RCC 7860 (cell line): ENCODE results near the gene GRID1.

Experiments
- DNase-seq: peaks from one replicate; pipeline ENCODE4 v3.0.0-alpha.2; 2015; ENCODE audit warnings: low spot score
- FAIRE-seq: peaks from 2 replicates; lab custom pipeline; 2012; peaks lifted over from hg19 to GRCh38; lab: Jason Lieb, UNC

Gene GRID1

DNA sequence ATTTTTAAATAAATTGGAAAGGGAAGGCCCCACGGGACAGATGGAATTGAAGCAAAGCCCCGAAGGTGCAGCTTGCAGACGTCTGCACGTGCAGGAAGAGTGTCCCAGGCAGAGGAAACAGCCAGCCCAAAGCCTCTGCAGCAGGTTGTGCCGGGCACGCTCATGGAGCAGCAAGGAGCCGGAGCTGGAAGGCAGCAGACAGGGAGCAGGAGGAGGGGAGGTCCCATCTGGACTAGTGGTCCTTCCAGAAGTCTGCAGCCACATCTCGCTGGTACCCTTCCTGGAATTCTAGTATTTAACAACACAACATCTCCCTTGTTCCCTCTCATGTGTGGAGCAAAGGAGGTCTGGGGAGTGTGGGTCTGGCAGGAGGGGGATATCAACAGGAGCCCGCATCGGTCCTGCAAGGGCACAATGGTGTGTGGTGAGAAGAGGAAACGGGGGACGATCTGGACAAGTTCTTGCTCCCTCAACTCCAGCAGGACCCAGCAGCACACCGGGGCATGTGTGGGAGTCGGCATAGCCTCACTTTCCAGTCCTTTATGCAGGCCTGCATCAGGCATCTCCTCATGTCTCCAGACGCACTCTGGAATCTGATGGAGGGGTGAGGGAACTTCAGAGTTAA, 169.3 kb downstream of the GRID1 start:
- DNase-seq: no peak
- no peak for FAIRE-seq

DNA sequence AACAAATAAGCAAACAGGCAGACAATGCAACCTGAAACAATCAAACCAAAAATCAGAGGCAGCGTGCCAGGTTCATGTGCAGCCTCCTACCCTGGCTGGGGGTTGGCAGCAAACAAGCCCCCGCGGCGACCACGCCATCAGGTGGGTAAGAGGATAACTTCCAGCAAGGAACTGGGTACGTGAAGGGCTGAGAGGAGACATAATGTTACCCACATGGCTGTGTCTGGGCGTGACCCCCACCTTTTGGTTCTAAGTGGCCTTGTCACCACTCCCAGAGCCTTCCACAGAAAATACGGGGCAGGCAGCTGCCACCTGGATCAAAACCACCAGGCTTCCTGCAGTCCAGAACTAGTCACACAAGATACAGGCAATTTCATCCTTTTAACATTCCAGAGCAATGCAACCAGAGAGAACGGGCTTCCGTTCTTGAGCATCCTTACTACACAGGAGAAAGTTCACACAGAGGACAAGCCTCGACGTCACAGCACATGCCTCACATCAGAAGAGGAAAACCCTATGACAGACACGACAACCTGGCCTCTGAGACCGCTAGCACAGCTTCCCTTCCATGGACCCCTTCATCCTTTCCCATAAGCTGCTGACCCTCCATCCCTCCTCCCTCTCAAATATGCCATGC, 171.0 kb downstream of the GRID1 start:
- no peak for DNase-seq
- FAIRE-seq: no peak

DNA sequence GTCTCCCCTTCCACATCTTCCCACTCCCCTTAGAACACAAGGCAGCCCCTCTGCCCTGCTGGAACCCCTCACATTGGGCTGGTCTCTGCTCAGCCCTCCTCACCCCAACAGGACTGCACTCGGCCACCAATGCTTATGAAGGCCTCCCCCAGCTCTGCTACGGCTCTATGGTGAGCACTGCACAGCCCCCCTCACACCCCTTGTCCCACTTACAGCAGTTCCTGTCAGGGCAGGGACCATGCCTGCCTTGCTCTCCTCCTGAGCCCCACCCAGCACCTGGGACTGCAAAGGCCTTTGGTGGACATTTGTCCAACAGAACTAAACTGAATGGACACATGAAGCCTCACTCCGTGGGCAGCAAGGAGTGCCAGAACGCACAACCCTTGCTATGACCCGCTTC, 171.9 kb downstream of the GRID1 start:
- FAIRE-seq (no peak), DNase-seq (no peak)

DNA sequence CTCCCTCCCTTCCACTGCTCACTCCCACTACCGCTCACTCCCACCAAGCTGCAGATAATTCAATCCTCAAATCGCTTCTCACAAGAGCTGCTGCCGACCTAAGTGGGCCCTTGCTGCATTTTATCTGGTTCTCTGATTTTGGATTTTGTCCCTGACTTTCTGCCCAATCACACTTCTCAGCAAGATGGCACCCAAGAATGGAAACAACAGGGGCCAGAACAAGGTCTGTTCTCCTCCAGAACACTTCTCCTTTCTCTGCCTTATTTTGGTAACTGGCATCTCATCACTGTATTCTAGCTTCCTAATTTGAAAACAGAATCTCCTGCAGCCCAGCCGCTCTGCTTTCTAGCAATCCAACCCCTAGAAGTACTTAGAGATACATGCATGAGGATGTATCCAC, 172.8 kb downstream of the GRID1 start:
- FAIRE-seq: no peak
- no peak for DNase-seq

DNA sequence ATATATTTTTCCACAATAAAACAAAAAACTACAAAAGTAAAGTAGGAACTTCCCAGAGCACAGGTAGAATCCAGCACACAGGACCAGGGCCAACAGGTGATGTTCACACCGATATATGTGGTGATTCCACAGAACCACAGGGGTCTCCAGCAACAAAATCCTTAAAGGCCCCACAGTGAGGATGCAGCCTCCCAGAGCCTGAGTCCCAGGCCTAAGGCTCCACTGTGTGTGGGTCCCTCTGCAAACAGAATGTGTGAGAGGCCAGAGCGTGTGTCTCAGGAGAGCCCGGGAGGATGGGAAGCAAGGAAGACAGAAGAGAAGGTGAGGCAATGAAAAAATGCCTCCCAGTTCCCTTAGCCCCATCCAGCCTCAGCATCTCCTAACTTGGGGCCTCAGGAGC, 173.9 kb downstream of the GRID1 start:
- DNase-seq: no peak
- no peak for FAIRE-seq

- no peak for FAIRE-seq
- DNase-seq: no peak
Measured at GRCh38 chr10:86192147-86192546, 174.4 kb downstream of the GRID1 start.

DNA sequence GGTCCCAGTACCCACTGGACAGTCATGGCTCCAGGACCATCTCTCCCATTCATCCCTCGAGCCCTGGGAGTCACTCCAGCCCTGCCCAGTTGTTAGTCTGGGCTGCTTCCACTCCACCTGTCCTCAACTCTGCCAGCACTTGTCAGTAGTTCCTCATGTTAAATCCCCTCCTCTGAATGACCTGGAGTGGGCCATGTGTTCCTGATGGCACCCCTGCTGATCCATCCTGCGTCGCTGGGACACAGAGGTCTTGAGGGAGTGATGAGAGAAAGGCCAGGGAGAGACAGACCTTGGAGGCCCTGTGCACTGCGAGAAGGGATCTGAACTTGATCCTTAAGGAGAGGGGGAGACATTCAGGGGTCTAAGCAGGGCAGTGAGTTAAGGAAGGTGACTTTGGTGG, 174.9 kb downstream of the GRID1 start:
- no peak for DNase-seq
- no peak for FAIRE-seq

DNA sequence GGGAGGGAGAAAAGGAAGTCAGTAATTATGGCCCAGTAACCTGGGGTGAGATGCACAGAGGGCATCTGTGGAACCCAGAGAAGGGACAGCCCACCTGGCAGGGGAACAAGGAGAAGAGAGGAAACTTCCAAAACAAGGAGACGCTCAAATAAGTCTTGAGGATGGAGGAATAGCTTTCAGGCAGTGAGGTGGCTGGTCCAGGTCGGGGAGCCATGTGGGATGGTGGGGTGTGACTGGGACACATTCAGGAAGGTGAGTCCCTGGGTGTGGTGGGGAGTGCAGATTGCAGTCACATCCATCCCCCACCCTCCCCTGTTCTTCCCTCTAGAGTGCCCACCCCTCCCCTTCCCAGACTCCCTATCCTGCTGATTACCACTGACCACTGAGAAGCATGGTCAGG, 175.4 kb downstream of the GRID1 start:
- FAIRE-seq (no peak), DNase-seq (no peak)

DNA sequence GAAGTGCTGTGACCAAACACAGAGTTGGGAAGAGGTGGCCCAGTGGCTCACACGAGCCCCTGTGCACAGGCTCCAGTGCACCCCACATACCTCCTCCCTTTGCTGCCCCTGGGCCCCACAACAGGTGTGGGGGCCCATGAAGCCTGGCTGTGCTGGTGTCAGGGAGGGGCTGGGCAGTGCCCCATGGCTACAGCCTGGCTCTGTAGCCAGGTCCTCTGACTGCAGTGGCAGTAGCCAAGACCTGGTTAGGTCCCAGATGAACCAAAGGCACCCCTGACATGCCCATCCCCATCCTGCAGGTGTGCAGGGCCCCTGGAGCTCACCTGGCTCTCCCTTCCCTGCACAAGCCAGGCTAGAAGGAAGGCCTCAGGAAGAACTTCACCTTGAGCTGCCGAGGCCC, 176.3 kb downstream of the GRID1 start:
- FAIRE-seq (no peak), DNase-seq (no peak)

DNA sequence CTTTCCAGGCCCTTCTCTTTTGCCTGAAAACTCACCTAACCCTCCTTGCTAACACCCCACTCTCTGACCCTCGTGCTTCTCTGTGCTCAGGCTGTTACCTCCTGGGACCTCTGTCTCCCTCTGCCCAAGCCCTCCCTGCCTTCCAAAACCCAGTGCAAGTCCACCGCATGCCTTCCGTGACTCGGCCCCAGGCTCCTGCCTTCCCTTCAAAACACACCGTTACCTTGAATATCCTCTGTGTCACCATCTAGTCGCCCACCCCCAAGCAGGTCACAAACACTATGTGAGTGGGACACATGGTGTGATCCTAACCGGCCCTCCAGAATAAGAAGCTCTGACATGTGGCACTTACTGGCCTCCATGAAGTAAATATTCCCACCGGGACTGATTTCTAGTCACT, 176.7 kb downstream of the GRID1 start:
- FAIRE-seq (no peak), DNase-seq (no peak)

DNA sequence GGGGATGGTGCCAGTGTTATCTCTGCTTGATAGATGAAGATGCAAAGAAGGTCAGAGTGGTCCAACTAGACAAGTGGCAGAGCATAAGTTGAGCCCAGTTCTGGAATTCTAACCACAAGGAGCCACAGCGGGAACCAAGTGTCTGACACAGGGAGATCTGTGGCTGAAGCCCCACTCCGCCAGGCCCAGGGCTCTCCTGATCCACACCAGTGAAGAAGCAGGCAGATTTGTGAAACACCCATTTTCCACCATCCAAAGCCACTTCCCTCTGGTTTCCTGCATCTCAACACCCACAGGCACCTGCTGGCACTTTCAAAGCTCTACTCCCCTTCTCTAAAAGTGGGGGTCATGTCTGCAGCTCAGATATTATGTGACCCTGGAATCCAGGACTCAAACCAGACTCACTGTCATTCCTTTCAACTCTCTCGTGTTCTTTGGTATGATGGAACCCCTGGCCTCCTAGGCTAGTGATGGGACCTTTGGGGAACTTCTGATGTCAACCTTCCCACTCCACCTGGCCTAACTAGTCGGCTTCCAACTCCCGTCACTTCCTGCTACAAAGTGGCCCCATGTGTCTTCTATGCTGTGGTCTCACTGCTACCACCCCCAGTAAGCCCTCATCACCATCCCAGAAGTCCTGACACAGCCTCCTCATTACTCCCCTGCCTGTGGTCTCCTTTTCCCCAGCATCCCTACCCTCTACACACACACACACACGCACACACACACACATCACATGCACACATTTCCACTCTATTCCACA, 177.6 kb downstream of the GRID1 start:
- DNase-seq (no peak), FAIRE-seq (no peak)

DNA sequence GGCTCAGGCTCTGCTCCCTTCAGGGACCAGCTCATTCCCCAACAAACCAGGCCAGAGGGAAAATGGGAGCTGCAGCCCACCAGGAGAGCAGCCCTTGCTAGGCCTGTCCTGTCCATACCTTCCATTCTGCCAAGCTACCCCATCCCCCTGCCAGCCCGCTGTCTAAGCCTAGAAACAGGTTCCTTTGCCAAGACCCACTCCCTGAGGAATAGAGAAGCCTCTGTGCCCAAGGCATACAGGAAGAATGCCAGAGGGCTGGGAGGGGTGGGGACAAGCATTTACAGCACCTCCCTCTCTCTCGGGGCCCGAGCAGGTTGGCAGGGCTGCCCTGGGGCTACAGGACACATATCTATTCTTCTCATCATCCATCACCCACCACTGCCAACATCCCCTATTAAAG, 178.3 kb downstream of the GRID1 start:
- FAIRE-seq: no peak
- DNase-seq: no peak

GRCh38 chr10:86187499-86188239, 178.9 kb downstream of the GRID1 start:
- FAIRE-seq (no peak), DNase-seq (no peak)

- FAIRE-seq (no peak), DNase-seq (no peak)
Measured at GRCh38 chr10:86186633-86187032, 180.0 kb downstream of the GRID1 start.

GRCh38 chr10:86182595-86182994, 184.0 kb downstream of the GRID1 start:
- DNase-seq (no peak), FAIRE-seq (no peak)

- FAIRE-seq (no peak), DNase-seq (no peak)
Measured at GRCh38 chr10:86182150-86182549, 184.4 kb downstream of the GRID1 start.

DNA sequence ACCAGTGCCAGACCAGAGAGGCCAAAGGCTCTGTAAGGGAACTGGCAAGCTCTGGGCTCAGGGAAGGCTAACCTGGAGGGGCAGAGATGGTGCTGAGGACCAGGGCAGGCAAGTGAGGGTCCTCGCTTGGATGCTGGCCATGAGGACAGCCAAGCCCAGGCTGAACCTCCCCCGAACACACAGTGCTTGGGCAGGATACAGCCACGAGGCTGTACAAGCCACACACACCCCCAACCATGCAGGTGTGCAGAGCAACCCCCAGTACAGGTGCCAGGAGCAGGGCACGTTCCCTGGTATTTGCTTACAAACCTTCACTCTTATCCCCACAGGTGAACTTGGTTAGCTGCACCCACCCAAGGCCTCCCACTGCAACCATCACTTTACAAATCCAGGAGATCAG, 185.7 kb downstream of the GRID1 start:
- FAIRE-seq: no peak
- no peak for DNase-seq

DNA sequence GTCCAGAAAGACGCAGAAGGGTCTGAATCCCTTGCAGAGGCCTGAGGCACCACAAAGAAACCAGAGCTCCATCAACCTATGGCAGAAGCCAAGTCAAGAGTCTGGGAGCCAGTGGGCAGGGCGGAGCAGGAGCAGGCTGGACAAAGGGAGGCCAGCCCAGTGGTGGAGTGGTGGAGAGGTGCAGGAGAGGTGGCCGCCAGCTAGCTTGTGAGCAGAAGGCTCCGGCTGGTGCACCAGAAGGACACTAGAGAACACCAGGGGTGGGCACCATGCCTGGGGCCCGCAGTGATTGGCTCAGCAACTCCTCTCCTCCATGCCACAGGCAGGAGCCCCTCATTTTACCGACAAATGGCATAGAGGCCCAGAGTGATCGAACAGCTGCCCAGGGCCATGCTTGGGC, 186.6 kb downstream of the GRID1 start:
- FAIRE-seq (no peak), DNase-seq (no peak)

GRCh38 chr10:86179153-86179524, 187.5 kb downstream of the GRID1 start:
- FAIRE-seq (no peak), DNase-seq (no peak)

DNA sequence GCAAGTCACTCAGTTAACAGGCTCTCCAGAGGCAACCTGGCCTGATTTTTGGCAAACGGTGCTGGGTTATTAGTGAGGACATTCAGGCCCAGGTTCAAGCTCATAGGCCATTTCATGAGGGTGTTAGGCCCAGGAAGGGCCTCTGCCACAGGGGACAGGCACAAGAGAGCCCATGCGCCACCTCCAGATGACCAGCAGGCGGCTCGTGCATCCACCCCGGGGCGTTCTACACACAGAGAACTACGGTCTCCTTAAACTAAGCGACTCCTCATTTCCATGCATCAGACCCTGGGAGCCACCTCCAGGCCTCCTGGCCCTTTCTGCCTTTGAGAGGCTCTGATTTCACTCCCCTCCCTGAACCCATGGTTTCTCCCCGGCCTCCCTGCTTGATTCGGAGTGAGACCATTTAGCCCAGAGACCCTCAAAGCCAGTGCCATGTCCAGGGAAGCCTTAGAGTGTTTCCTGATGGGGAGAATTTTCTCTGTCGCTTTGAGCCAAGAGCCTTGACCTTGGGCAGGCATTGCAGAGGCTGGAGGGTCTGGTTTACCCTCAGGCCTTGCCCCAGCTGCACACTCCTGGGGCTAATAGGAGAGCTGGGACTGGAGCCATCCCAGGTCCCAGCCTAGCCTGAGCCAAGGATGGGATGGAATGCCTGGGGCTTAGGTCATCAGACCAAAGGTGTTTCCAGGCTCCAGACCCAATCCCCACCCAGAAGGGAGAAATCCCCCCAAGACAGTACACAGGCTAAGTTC, 188.0 kb downstream of the GRID1 start:
- FAIRE-seq (no peak), DNase-seq (no peak)

DNA sequence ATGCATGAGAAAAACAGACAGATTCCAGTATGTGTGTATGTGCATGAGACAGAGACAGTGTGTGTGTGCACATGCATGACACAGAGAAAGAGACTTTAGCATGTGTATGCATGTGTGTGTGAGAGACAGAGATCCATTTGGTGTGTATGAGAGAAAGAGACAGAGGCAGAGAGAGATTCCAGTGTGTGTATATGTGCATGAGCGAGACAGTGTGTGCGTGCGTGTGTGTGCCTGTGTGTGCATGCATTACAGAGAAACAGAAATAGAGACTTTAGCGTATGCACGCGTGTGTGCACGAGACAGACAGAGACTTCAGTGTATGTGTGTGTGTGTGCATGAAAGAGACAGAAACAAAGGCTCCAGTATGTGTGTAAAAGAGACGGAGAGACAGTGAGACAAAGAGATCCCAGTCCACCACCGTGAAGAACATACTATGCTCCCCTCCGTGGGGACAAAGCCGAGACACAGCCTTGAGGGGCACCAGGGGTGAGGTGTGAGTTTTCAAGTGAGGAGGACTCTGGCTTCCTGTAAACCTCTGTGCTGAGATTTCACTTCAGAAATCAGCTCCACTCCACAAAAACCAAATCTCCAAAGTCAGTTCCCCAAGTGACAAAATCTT, 188.9 kb downstream of the GRID1 start:
- FAIRE-seq: no peak

More for the DNA sequence above, 188.9 kb downstream of the GRID1 start:
- no peak for DNase-seq
